NCI-H128 (cell line): Measurements from ENCODE around the gene ANKRD44.

Experiments used
- DNase-seq: peaks from one replicate; lab custom pipeline; 2025; ENCODE audit not compliant: unreplicated experiment; lab: John Stamatoyannopoulos, UW

Gene ANKRD44

DNA sequence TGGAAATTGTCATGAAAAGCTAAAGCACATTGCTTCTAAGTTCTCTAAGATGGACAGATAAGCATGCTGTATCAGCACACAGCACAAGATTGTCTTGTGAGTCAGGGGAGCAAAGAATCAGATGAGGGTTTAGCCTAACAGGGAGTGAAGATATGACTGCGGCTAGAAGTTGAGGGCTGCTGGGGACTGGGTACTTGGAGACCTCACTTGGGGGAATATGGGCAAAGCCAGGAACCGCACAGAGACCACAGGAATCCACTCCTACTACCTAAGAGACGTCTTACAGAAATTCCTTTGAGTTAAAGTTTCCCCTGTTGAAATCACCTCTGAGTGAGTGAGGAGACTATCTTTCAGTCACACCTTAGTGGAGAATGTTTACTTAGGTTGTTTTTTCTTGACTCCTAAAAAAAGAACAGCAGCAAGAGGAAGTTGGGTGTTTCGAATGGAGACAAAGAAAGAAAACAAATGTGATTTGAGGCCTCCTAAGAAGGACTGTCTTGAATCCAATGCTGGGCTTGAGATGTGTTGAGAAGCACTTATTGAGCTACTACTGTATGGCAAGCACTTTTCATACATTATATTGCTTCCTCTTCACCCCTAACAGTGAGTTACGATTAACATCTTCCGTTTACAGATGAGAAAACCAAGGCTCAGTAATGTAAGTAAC, 100.7 kb downstream of the ANKRD44 start:
- DNase-seq = no peak

DNA sequence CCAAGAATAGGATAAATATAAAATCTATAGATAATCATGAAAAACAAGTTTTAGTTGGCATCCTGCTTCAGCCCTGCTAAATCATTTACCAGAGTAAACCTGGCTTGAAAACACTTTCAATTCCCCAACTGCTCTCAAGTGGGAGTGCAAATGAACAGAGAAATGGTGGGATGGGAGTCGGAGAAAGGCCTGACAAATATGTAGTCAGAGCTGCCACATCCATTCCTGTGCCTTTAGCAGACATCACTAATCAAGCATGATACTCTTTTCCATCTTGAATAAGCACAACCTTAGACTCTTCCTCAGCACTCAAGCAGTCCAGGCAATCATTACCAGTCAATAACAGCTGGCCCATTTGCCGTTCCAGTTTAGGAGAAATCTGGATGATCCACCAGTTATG, 101.3 kb downstream of the ANKRD44 start:
- DNase-seq = no peak

DNA sequence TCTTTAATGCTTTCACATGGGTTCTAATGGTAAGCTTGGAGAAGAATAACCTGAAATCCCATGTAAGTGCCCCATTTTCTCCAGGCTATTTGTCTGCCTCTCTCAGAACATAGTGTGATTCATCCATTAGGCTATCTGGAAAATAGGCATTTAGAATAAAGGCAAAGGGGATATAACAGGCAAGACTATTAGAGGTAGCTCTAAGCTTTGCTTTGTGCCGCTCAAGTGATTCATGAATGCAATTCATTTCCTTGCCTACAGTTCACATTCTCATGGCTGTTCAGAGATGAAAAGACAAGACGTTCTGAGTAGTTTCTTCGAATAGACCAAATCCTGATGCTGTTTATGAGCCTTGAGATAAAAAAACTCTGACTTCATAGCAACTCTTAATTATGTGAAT, 101.7 kb downstream of the ANKRD44 start:
- no peak for DNase-seq

- no peak for DNase-seq
Observed at GRCh38 chr2:197208024-197208423, 102.6 kb downstream of the ANKRD44 start.

GRCh38 chr2:197207598-197207997, 103.0 kb downstream of the ANKRD44 start:
- DNase-seq = no peak

- no peak for DNase-seq
Observed at GRCh38 chr2:197207106-197207505, 103.5 kb downstream of the ANKRD44 start.

DNA sequence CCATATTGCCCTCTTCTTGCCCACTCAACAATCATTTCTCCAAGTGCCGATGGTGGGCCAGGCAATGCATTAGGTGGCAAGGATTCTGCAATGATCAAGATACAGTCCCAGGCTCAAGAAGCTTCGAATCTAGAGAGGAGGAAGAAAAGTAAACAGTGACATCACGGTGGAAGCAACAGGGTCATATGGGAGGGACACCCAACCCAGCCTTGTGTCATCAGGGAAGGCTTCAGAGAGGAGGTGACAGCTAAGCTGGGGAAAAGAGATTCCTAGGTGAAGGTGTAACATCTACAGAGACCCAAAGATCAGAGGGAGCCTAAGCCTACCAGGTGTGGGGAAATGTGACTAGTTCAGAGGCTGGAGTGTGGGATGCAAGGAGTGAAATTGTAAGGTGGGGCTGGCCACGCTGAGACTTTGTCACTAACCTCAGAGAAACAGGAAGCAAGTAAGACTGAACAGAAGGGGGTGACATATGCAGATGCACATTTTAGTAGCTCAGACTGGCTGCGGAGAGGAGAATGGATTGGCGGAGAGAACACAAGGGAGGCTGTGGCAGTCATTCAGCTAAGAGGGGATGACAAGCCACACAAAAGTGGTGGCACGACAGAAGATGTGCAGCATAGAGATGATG, 104.9 kb downstream of the ANKRD44 start:
- DNase-seq = no peak

DNA sequence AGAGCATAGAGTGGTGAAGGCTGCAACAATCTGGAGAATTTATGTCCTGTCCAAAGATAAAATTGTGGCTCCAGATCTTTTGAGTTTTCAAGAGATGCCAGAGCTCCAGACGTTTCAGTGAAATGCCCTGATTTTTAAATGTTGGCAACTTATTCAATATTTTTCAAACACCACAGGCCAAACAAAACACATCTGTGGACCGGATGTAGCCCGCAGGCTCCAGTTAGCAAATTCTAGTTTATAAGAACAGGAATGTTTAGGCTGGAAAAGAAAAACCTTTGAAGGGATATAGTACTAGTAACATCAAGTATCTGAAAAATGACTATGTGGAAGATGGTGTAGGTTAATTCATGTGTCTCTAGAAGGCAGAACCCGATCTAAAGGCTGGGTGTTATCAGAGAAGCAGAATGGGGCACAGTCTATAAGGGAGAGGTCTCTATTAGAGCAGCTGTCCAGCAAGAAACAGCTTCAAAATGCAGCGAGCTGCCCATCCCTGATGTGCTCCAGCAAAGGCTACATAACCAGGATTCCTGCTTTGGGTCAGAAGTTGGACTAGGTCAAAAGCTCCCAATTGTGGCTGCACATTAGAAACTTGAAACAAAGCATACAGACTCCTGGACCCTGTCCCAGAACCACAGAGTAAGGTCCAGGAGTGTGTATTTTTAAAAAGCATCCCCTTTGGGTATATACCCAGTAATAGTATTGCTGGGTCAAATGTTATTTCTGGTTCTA, 105.9 kb downstream of the ANKRD44 start:
- DNase-seq = no peak

DNA sequence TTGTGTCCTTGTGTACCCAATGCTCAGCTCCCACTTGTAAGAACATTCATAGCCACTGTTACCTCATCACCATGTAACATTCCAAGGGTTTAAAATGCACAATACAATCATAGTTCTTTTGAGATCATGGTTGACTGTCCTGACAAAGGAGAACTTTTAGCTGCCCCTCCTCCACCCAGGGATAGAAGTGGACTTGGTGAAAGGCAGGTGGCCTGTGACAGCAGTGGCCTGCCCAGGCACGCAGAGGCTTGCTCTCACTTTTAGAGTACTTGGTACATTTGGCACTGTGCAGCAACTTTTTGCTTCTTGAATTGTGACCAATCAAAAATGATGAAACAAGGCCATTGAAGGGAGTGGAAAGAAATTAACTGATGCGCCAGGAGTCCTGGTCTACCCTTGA, 108.7 kb downstream of the ANKRD44 start:
- no peak for DNase-seq

DNA sequence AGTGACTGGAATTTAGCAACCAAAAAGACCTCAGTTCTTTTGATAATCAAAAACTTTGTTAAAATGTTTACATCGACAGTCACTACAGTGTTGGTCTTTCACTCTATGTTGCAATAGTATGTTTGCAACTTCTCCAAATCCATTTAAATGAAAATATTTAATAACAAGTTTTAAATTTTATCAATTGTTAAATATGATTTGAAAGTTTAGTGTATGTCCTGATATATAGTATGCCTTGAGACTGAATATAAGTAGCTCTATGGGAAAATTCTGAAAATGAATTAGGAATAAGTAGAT, 109.9 kb downstream of the ANKRD44 start:
- no peak for DNase-seq

- no peak for DNase-seq
Observed at GRCh38 chr2:197200051-197200761, 110.4 kb downstream of the ANKRD44 start.

- no peak for DNase-seq
Observed at GRCh38 chr2:197198890-197199289, 111.7 kb downstream of the ANKRD44 start.

- DNase-seq = no peak
Observed at GRCh38 chr2:197197895-197198311, 112.7 kb downstream of the ANKRD44 start.

DNA sequence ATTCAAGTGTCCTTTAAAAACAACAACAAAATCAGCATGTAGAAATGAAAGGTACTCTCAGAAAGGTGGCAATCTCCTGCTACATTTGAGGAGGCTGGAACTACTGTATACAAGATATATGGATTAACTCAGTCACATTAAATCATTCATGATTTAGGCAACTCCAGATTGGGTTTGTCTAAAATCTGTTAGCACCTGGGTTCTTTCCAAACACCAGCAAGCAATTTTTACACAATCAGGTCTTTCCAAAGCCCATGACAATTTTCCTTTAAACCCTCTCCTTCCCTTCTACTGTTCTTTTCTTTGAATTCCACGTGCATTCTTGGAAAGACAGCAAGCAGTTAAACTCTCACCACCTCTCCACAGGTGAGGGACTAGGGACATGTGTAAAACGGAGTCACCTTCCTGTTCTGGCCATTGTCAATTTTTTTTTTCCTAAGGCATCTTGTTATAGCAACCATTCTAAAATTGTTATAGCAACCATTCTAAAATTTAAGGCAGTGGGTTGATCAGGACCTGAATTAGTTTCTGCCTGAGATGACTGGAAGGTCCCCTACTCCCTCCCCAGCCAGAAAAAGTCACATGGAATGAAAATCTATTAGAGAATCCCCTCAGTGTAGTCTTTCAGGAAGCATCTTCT, 113.9 kb downstream of the ANKRD44 start:
- no peak for DNase-seq

DNA sequence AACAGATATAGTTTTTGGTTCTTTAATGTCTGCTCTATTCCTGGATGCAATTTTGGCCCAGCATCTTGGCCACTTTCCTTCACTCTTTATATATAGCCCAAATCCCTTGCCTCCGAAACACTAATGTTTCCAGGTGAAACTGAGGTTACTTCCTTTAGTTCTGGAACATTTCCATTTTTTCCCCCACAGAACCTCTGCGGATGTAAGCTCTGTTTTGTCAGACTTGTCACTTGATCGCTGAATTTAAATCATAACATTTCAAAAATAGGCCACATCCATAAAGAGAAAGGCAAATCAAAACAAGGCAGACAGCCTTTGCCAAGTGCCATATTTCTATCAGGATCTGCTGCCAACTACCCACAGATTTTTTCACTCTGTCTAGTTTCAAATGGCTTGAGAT, 115.1 kb downstream of the ANKRD44 start:
- no peak for DNase-seq

- no peak for DNase-seq
Observed at GRCh38 chr2:197191940-197192322, 118.6 kb downstream of the ANKRD44 start.

- DNase-seq = no peak
Observed at GRCh38 chr2:197191177-197191939, 119.2 kb downstream of the ANKRD44 start.

DNA sequence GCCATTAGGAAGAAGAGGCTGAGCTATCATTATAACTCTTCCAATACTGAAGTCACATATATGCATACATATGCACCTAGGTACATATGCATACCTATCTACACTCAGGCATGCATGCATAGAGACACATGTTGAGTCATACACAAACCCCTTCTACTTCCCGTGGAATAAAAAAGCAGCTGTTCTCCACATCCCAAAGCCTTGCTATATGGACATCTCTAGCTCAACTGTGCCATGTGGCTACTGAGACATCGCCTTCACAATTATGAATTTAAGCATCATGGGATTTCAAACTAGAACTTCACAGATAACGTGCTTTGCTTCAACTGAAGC, 120.5 kb downstream of the ANKRD44 start:
- no peak for DNase-seq

DNA sequence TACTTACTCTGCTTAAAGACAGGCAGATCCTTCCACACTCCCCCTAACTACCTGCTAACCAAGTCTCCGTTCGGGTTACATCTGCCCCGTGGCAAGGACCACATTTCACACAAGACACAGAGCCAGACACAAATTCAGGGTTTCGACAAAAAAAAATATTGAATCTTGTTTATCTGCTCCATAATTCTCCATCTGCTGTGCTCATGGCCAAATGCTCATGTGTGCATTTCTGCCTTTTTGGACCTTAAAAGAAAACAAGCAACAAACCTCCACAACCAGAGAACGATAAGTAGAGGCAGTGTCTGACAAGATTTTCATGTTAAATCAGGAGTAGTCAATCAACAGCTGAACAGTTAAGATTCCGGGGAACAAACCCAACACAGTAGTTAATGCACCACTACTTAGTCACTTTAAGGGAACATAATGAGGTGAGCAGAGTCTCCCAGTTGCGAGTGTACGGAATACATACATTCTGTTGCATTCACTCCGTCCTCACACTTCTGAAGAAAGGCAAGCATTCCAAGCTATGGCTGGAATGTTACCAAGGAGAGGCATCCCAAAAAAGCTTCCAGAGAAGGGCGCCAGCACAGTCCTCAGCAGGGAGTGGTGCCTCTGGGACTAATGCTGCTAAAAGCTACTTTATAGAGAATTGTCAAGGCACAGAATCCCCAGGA, 121.0 kb downstream of the ANKRD44 start:
- DNase-seq = no peak

DNA sequence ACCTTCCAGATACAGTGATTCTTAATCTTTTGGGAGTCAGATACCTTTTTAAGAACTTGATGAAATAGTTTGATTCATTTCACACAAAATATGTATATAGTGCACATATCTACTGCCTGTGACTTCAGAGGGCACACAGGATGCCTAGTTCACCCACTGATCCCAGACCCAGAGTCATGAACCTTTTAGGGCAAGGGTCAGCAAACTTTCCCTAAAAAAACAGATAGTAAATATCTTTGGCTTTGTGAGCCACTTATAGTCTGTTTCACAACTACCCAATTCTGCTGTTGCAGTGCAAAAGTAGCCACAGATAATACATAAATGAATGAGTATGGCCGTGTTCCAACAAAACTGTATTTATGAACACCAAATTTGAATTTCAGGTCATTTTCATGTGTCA, 124.9 kb downstream of the ANKRD44 start:
- DNase-seq = no peak
